GM21576 (cell line): ENCODE measurements around the gene TTC34.

Experiments used
- ATAC-seq: cut with Tn5 transposase; IDR thresholded peaks from one replicate; pipeline ENCODE4 v1.9.1; 2021; ENCODE audit warnings: mild to moderate bottlenecking, moderate library complexity; ENCODE audit not compliant: unreplicated experiment

The TTC34 gene

GRCh38 chr1:2830761-2831425, 29.4 kb upstream of the TTC34 start:
- ATAC-seq: no peak

GRCh38 chr1:2829846-2830615, 28.5 kb upstream of the TTC34 start:
- ATAC-seq: no peak

- no peak for ATAC-seq
Observed at GRCh38 chr1:2828586-2829250, 27.2 kb upstream of the TTC34 start.

- ATAC-seq: no peak
Observed at GRCh38 chr1:2826736-2827292, 25.3 kb upstream of the TTC34 start.

GRCh38 chr1:2826316-2826715, 24.8 kb upstream of the TTC34 start:
- ATAC-seq: no peak

GRCh38 chr1:2825487-2826189, 24.1 kb upstream of the TTC34 start:
- no peak for ATAC-seq

GRCh38 chr1:2824999-2825398, 23.5 kb upstream of the TTC34 start:
- no peak for ATAC-seq

GRCh38 chr1:2823921-2824610, 22.6 kb upstream of the TTC34 start:
- ATAC-seq: no peak

GRCh38 chr1:2822621-2823145, 21.2 kb upstream of the TTC34 start:
- ATAC-seq: no peak

- ATAC-seq: no peak
Observed at GRCh38 chr1:2821966-2822620, 20.6 kb upstream of the TTC34 start.

GRCh38 chr1:2821373-2821955, 20.0 kb upstream of the TTC34 start:
- ATAC-seq: no peak

- ATAC-seq: no peak
Observed at GRCh38 chr1:2820731-2821372, 19.4 kb upstream of the TTC34 start.

GRCh38 chr1:2819831-2820730, 18.6 kb upstream of the TTC34 start:
- no peak for ATAC-seq

GRCh38 chr1:2819429-2819828, 17.9 kb upstream of the TTC34 start:
- no peak for ATAC-seq

GRCh38 chr1:2817784-2818564, 16.5 kb upstream of the TTC34 start:
- no peak for ATAC-seq

- ATAC-seq: no peak
Observed at GRCh38 chr1:2816786-2817185, 15.3 kb upstream of the TTC34 start.

GRCh38 chr1:2815551-2815950, 14.1 kb upstream of the TTC34 start:
- ATAC-seq: no peak
